GM18502 (cell line): Measurements from ENCODE around the gene PCDHB9.
"Not testable (repeated sequence)": the region's sequence is repeated elsewhere in the genome, so short reads cannot be mapped to it uniquely, and the experiment has no call there.

Experiments
- ATAC-seq: cut with Tn5 transposase; IDR thresholded peaks from one replicate; pipeline ENCODE4 v1.9.1; 2021; ENCODE audit warnings: mild to moderate bottlenecking; ENCODE audit not compliant: unreplicated experiment, poor library complexity

PCDHB9 gene

DNA sequence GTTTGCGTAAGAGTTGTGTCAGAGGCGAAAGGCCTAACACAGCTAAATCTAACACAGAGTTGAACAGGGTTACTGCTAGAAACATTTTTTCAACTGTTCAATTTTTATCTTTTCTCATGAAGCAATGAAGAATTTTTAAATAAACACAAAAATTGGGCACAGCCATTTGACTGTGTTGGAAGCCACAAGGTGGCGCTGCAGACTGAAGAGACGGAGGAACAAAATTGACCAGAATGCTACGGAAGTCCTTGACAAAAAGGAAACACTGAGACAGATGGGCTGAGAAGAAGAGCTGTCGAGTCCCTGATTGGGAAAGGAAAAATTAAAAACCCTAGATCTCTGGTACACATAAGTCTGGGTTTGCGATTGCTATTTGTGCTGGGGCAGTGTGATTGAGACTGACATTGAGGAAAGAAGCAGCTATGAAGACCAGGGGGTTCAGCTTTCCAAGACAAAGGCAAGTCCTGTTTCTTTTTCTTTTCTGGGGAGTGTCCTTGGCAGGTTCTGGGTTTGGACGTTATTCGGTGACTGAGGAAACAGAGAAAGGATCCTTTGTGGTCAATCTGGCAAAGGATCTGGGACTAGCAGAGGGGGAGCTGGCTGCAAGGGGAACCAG is at the start of gene PCDHB9:
Gene PCDHB9, plus strand, starts transcription at position 265 of the 616 bp plus-strand sequence. Its CDS starts 158 bp downstream, at position 423.
- ATAC-seq = no peak

DNA sequence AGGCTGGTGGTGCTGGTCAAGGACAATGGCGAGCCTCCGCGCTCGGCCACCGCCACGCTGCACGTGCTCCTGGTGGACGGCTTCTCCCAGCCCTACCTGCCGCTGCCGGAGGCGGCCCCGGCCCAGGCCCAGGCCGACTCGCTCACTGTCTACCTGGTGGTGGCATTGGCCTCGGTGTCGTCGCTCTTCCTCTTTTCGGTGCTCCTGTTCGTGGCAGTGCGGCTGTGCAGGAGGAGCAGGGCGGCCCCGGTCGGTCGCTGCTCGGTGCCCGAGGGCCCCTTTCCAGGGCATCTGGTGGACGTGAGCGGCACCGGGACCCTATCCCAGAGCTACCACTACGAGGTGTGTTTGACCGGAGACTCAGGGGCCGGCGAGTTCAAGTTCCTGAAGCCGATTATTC is 49.6 kb upstream of the PCDHB9 start:
- not testable (repeated sequence) for ATAC-seq

DNA sequence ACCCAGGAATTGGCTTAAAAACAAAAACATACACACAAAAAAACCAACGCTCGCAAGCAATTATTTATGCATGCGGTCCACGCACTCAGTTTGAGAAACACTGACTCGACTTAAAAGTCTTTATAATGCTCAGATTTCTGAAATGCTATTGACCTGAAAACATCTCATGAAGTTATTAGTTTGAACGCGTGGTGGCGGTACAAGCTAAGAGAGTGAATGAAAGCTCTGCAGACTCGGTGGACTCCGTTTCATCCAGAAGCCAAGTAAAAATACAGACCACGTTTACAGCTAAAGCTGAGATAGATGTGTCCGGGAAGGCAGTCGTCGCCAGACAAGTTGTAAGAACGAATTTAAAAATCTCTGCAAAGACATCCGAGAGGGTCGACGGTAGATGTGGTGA is 37.1 kb upstream of the PCDHB9 start, which contains the start of gene PCDHB6:
Gene PCDHB6, plus strand, starts transcription at position 246 of the 400 bp plus-strand sequence. CDS start 201 bp downstream, outside the sequence.
- no peak for ATAC-seq

DNA sequence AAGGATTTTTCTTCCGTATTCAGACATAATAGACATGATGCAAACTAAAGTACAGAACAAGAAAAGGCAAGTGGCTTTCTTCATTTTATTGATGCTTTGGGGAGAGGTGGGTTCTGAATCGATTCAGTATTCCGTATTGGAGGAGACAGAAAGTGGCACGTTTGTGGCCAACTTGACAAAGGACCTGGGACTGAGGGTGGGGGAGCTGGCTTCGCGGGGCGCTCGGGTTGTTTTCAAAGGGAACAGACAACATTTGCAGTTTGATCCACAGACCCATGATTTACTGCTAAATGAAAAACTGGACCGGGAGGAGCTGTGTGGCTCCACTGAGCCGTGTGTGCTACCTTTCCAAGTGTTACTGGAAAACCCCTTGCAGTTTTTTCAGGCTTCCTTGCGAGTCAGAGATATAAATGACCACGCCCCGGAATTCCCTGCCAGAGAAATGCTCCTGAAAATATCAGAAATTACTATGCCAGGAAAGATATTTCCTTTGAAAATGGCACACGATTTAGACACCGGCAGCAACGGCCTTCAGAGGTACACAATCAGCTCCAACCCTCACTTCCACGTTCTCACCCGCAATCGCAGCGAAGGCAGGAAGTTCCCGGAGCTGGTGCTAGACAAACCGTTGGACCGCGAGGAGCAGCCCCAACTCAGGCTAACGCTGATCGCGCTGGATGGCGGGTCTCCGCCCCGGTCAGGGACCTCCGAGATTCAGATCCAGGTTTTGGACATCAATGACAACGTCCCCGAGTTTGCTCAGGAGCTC is 36.6 kb upstream of the PCDHB9 start:
- ATAC-seq = no peak

DNA sequence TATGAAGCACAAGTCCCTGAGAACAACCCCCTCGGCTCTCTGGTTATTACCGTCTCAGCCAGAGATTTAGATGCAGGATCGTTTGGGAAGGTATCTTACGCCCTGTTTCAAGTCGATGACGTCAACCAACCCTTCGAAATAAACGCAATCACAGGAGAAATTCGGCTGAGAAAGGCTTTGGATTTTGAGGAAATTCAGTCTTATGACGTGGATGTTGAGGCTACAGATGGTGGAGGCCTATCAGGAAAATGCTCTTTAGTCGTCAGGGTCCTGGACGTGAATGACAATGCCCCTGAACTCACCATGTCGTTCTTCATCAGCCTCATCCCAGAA is 36.0 kb upstream of the PCDHB9 start:
- no peak for ATAC-seq

DNA sequence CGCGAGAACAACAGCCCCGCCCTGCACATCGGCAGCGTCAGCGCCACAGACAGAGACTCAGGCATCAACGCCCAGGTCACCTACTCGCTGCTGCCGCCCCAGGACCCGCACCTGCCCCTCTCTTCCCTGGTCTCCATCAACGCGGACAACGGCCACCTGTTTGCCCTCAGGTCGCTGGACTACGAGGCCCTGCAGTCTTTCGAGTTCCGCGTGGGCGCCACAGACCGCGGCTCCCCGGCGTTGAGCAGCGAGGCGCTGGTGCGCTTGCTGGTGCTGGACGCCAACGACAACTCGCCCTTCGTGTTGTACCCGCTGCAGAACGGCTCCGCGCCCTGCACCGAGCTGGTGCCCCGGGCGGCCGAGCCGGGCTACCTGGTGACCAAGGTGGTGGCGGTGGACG is 35.3 kb upstream of the PCDHB9 start:
- not testable (repeated sequence) for ATAC-seq

DNA sequence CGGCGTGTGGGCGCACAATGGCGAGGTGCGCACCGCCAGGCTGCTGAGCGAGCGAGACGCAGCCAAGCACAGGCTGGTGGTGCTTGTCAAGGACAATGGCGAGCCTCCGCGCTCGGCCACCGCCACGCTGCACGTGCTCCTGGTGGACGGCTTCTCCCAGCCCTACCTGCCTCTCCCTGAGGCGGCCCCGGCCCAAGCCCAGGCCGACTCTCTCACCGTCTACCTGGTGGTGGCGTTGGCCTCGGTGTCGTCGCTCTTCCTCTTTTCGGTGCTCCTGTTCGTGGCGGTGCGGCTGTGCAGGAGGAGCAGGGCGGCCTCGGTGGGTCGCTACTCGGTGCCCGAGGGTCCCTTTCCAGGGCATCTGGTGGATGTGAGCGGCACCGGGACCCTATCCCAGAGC is 34.9 kb upstream of the PCDHB9 start:
- not testable (repeated sequence) for ATAC-seq

DNA sequence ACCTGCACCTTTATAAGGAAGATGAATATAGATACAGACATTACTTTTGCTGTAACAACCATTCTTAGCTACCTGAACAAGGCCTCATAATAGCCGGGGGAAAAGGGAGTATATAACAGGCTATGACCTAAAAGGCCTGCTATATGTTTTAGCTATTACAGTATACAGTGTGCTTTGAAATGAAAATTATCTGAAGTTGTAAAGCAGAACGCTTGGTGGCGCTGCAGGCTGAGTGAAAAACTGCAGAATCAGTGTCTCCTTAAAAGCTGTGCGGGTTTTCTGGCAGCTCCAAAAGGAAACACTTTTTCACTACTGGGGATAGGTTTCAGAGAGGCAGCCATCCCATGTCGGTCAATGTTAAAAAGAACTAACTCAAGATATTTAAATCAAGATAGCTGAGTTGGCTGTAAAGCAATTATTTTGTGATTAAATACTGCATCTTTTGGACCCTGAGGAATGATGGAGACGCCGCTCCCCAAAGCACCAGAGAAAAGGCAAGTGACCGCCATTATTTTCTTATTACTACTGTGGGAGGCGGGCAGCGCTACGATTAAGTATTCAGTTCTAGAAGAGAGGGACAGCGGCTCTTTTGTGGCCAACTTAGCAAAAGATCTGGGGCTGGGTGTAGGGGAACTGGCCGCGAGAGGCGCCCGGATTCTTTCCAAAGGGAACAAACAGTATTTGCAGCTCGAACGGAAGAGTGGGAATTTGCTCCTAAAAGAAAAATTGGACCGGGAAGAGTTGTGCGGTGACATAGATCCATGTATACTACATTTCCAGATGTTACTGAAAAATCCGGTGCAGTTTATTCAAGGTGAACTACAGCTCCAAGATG is 31.2 kb upstream of the PCDHB9 start:
- ATAC-seq = no peak

DNA sequence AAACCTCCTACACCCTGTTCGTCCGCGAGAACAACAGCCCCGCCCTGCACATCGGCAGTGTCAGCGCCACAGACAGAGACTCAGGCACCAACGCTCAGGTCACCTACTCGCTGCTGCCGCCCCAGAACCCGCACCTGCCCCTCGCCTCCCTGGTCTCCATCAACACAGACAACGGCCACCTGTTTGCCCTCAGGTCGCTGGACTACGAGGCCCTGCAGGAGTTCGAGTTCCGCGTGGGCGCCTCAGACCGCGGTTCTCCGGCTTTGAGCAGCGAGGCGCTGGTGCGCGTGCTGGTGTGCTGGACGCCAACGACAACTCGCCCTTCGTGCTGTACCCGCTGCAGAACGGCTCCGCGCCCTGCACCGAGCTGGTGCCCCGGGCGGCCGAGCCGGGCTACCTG is 29.6 kb upstream of the PCDHB9 start:
- ATAC-seq = not testable (repeated sequence)

DNA sequence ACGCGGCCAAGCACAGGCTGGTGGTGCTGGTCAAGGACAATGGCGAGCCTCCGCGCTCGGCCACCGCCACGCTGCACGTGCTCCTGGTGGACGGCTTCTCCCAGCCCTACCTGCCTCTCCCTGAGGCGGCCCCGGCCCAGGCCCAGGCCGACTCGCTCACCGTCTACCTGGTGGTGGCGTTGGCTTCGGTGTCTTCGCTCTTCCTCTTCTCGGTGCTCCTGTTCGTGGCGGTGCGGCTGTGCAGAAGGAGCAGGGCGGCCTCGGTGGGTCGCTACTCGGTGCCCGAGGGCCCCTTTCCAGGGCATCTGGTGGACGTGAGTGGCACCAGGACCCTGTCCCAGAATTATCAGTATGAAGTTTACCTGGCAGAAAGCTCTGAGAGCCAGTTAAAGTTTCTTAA is 29.1 kb upstream of the PCDHB9 start:
- not testable (repeated sequence) for ATAC-seq

DNA sequence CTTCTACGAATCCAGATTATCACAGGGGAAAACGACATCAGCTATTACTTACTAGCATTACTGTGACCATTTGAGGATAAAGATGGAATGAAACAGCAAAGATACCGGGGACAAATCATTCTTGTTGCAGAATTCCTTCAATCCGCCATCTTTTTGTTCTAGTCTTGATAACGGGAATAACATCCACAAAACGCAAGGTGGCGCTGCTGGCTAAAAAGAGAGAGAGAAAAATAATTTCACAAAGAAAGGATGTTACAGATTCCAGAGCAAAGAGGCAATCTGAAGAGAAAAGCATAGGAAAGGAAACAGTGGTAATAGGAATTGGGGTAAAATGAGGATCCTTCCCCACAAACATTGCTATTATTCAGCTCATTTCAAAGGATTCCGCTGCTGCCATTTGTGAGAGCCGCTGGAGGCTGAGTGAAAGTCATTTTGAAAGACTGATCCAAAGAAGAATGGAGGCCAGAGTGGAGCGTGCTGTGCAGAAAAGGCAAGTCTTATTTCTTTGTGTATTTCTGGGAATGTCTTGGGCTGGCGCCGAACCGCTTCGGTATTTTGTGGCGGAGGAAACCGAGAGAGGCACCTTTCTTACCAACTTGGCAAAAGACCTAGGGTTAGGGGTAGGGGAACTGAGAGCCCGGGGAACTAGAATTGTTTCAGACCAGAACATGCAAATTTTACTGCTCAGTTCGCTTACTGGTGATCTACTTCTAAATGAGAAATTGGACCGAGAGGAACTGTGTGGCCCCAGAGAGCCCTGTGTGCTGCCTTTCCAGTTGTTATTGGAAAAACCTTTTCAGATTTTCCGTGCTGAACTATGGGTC is 14.4 kb upstream of the PCDHB9 start, which contains the start of gene PCDHB7:
Gene PCDHB7, plus strand, starts transcription at position 264 of the 824 bp plus-strand sequence. Its CDS starts 192 bp downstream, at position 456.
- ATAC-seq = no peak

DNA sequence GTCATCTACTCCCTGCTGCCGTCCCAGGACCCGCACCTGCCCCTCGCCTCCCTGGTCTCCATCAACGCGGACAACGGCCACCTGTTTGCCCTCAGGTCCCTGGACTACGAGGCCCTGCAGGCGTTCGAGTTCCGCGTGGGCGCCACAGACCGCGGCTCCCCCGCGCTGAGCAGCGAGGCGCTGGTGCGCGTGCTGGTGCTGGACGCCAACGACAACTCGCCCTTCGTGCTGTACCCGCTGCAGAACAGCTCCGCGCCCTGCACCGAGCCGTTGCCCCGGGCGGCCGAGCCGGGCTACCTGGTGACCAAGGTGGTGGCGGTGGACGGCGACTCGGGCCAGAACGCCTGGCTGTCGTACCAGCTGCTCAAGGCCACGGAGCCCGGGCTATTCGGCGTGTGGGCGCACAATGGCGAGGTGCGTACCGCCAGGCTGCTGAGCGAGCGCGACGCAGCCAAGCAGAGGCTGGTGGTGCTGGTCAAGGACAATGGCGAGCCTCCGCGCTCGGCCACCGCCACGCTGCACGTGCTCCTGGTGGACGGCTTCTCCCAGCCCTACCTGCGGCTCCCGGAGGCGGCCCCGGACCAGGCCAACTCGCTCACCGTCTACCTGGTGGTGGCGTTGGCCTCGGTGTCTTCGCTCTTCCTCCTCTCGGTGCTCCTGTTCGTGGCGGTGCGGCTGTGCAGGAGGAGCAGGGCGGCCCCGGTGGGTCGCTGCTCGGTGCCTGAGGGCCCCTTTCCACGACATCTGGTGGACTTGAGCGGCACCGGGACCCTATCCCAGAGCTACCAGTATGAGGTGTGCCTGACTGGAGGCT is 12.5 kb upstream of the PCDHB9 start:
- not testable (repeated sequence) for ATAC-seq

DNA sequence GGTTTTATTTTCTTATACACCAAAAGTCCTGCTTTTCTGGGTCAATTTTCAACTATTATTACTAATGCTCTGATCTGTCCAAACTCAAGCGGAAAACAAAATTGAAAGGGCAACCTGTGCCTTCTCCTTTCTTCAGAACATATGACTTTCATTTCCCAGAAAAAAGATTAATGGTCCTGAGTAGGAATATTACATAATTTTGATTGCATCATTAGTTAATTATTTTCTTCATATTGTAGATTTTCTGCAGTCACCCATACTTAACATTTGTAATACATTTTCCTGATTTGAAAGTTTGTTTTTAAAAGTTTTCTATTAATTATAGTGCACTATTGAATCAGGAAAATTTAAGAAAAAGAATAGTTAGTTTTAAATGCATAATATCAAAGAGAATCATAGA is 11.0 kb upstream of the PCDHB9 start:
- ATAC-seq = no peak

DNA sequence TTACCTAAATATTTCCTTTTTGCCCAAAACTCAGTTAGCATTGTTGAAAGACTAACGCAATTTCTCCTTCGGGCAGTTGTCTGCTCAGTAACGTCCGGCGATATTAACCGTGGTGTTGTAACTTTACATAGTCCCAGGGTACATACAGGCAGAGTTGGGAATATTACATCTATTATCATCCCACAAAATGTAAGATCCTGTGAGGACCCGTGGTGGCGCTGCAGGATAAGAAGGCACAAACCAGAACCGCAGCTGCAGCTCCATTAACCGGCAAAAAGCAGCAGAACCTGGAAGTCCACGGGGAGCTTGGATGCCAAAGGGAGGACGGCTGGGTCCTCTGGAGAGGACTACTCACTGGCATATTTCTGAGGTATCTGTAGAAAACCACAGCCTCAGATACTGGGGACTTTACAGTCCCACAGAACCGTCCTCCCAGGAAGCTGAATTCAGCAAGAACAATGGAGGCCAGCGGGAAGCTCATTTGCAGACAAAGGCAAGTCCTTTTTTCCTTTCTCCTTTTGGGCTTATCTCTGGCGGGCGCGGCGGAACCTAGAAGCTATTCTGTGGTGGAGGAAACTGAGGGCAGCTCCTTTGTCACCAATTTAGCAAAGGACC is 9.3 kb upstream of the PCDHB9 start, which contains the start of gene PCDHB8:
Gene PCDHB8, plus strand, starts transcription at position 214 of the 615 bp plus-strand sequence. Its CDS starts 245 bp downstream, at position 459.
- not testable (repeated sequence) for ATAC-seq

DNA sequence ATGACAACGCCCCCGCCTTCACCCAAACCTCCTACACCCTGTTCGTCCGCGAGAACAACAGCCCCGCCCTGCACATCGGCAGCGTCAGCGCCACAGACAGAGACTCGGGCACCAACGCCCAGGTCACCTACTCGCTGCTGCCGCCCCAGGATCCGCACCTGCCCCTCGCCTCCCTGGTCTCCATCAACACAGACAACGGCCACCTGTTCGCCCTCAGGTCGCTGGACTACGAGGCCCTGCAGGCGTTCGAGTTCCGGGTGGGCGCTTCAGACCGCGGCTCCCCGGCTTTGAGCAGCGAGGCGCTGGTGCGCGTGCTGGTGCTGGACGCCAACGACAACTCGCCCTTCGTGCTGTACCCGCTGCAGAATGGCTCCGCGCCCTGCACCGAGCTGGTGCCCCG is 7.6 kb upstream of the PCDHB9 start:
- not testable (repeated sequence) for ATAC-seq

DNA sequence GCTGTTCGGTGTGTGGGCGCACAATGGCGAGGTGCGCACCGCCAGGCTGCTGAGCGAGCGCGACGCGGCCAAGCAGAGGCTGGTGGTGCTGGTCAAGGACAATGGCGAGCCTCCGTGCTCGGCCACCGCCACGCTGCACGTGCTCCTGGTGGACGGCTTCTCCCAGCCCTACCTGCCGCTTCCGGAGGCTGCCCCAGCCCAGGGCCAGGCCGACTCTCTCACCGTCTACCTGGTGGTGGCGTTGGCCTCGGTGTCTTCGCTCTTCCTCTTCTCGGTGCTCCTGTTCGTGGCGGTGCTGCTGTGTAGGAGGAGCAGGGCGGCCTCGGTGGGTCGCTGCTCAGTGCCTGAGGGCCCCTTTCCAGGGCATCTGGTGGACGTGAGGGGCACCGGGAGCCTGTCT is 7.1 kb upstream of the PCDHB9 start:
- ATAC-seq = not testable (repeated sequence)

DNA sequence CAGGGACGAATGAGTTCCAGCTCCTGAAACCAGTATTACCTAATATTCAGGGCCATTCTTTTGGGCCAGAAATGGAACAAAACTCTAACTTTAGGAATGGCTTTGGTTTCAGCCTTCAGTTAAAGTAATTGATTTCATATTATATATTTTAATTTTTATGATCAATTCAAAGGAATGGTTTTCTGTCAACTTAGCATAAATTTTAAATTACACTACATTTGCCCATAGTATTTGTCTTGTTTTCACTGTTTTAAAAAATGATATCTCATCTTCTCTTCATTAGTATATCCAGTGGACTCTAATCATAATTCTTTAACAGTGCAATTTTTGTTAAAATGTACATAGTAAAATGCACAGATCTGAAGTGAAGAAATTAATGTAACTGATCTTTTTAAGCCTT is 6.6 kb upstream of the PCDHB9 start:
- ATAC-seq = no peak

DNA sequence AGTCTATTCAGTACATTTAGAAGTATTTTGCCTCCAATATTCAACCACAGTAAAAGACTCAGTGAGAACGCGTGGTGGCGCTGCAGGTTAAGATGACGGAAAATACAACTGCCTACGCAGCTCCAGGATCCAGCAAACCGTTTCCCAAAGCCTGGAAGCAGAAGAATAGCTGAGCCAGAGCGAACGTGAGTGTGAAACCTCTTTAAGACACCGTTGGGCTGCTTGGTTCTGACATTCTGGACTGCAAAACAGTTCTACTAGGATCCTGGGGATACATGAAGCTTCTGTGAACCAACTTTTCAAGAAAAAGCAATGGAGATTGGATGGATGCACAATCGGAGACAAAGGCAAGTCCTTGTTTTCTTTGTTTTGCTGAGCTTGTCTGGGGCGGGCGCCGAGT is 4.7 kb upstream of the PCDHB9 start, which contains the start of gene PCDHB16:
Gene PCDHB16, plus strand, starts transcription at position 140 of the 400 bp plus-strand sequence. Its CDS starts 173 bp downstream, at position 313.
- no peak for ATAC-seq
